Measurements from ENCODE around the gene SYT15.
"Not testable (repeated sequence)": the region's sequence is repeated elsewhere in the genome, so short reads cannot be mapped to it uniquely, and the experiment has no call there.

Gene SYT15

GRCh38 chr10:46578474-46579178 lies at the start of gene SYT15:
Gene SYT15 (plus strand): TSS chr10:46579128. CDS start chr10:46579169, 41 bp downstream.
- not testable (repeated sequence) for DNase-seq (ENCODE audit: low read depth in 1 of 2, low spot score in 1 of 2)

- not testable (repeated sequence) for DNase-seq (ENCODE audit: low read depth in 1 of 2, low spot score in 1 of 2)
These were observed 49.2 kb upstream of the SYT15 start for GRCh38 chr10:46529742-46530141.

- no peak for DNase-seq (ENCODE audit: low read depth in 1 of 2, low spot score in 1 of 2)
These were observed 48.4 kb upstream of the SYT15 start for GRCh38 chr10:46530249-46531186.

- DNase-seq (ENCODE audit: low read depth in 1 of 2, low spot score in 1 of 2), result not testable (repeated sequence)
These were observed 46.7 kb upstream of the SYT15 start for GRCh38 chr10:46532256-46532655.

- DNase-seq (ENCODE audit: low read depth in 1 of 2, low spot score in 1 of 2), result no peak
These were observed 44.0 kb upstream of the SYT15 start for GRCh38 chr10:46534828-46535524.

GRCh38 chr10:46536171-46536570 lies 42.8 kb upstream of the SYT15 start:
- no peak for DNase-seq (ENCODE audit: low read depth in 1 of 2, low spot score in 1 of 2)

GRCh38 chr10:46536781-46537180 lies 42.1 kb upstream of the SYT15 start:
- no peak for DNase-seq (ENCODE audit: low read depth in 1 of 2, low spot score in 1 of 2)

- no peak for DNase-seq (ENCODE audit: low read depth in 1 of 2, low spot score in 1 of 2)
These were observed 41.6 kb upstream of the SYT15 start for GRCh38 chr10:46537309-46537708.

GRCh38 chr10:46538155-46538554 lies 40.8 kb upstream of the SYT15 start:
- DNase-seq (ENCODE audit: low read depth in 1 of 2, low spot score in 1 of 2), result no peak

- no peak for DNase-seq (ENCODE audit: low read depth in 1 of 2, low spot score in 1 of 2)
These were observed 40.1 kb upstream of the SYT15 start for GRCh38 chr10:46538717-46539426.

GRCh38 chr10:46539596-46540411 lies 39.1 kb upstream of the SYT15 start:
- no peak for DNase-seq (ENCODE audit: low read depth in 1 of 2, low spot score in 1 of 2)

GRCh38 chr10:46540412-46541016 lies 38.4 kb upstream of the SYT15 start:
- DNase-seq (ENCODE audit: low read depth in 1 of 2, low spot score in 1 of 2), result no peak

- DNase-seq (ENCODE audit: low read depth in 1 of 2, low spot score in 1 of 2), result no peak
These were observed 37.8 kb upstream of the SYT15 start for GRCh38 chr10:46541017-46541661.

- no peak for DNase-seq (ENCODE audit: low read depth in 1 of 2, low spot score in 1 of 2)
These were observed 37.0 kb upstream of the SYT15 start for GRCh38 chr10:46541735-46542566.

GRCh38 chr10:46542567-46543465 lies 36.1 kb upstream of the SYT15 start:
- DNase-seq (ENCODE audit: low read depth in 1 of 2, low spot score in 1 of 2), result no peak

GRCh38 chr10:46543466-46544377 lies 35.2 kb upstream of the SYT15 start:
- DNase-seq (ENCODE audit: low read depth in 1 of 2, low spot score in 1 of 2), result no peak

Measured in activated CD4-positive, alpha-beta T cell treated with anti-CD3 and anti-CD28 coated beads, Interleukin-2, amount 50 U/mL, for 24 hours (primary cell).